H54 (cell line): ENCODE data around the gene TBXT.

Experiments
- DNase-seq: peaks from one replicate; pipeline ENCODE4 v3.0.0; 2011; ENCODE audit warnings: low spot score, mixed read lengths; ENCODE audit not compliant: insufficient read length
- FAIRE-seq: peaks from 3 replicates; lab custom pipeline; 2011; peaks lifted over from hg19 to GRCh38; lab: Jason Lieb, UNC
- POLR2A ChIP-seq: IDR thresholded peaks from 2 replicates; pipeline ENCODE4 v1.6.1; 2011; ENCODE audit warnings: low read depth, mild to moderate bottlenecking, low read length

Gene TBXT

GRCh38 chr6:166109608-166110007 lies 58.0 kb downstream of the TBXT start:
- no peak for FAIRE-seq
- no peak for DNase-seq
- no peak for TF ChIP-seq POLR2A
